NCI-H1436 treated with DMSO at 0.1 percent for 48 hours (cell line): ENCODE measurements around the gene NEGR1.

Experiments used
- DNase-seq: peaks from one replicate; lab custom pipeline; 2025; lab: John Stamatoyannopoulos, UW

NEGR1 gene

GRCh38 chr1:71687376-71687775, 595.0 kb downstream of the NEGR1 start:
- no peak for DNase-seq

- no peak for DNase-seq
Observed at GRCh38 chr1:71676979-71677925, 605.1 kb downstream of the NEGR1 start.

DNA sequence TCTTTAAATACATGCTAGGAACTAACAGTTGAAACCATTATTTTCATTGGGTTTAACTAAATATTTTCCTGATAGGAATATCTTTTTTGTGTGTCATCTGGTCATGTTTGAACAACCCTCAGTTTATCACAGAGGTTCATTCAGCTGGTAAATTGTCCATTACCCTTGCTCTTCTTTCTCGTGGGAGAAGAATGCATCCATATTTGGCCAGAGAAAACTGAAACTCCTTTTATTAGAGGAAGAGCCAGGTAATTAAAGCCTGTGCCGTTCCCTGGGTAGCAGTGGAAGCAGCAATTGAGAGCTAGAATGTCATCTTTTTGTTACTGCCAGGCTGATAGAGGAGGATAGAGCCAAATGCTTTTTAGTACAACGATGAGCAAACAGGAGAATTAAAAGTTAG, 614.3 kb downstream of the NEGR1 start:
- no peak for DNase-seq

DNA sequence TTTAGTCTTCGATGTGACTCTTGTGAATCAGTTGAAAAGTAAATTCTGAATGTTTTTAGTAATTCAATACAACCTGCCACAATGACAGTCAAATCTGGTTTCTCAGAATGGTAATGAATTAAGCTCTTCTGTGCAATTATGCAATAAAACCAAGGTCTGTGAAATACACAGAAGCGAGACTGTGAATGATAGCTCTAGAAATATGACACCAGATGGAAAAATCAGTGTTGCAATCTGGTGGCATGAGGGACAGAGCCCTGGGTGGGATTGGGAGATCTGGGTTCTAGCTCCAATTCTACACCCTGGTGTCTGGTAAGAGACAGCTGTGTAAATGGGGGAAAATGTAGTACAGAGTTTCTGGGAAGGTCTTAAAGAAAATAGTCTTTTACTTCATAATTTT, 615.1 kb downstream of the NEGR1 start:
- DNase-seq, result peak; percentile 10

GRCh38 chr1:71666609-71667008, 615.7 kb downstream of the NEGR1 start:
- no peak for DNase-seq

- DNase-seq, result no peak
Observed at GRCh38 chr1:71660411-71660810, 621.9 kb downstream of the NEGR1 start.

GRCh38 chr1:71657891-71658679, 624.3 kb downstream of the NEGR1 start:
- no peak for DNase-seq

- DNase-seq, result no peak
Observed at GRCh38 chr1:71656902-71657301, 625.4 kb downstream of the NEGR1 start.

GRCh38 chr1:71655604-71656003, 626.7 kb downstream of the NEGR1 start:
- no peak for DNase-seq

DNA sequence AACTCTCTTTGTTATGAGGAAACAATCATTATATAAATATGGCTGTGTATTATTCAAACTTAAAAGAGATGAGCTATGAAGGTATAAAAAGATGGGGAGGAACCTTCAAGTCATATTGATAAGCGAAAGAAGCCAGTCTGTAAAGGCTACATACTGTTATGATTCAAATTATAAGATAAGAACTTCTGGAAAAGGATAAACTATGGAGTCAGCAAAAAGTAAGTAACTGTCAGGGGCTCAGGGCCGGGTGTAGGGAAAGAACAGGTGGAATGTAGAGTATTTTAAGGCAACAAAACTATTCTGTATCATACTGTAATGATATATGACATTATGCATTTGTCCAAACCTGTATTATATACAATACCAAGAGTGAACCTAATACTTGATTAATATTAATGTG, 628.4 kb downstream of the NEGR1 start:
- DNase-seq, result no peak

GRCh38 chr1:71651214-71651613, 631.1 kb downstream of the NEGR1 start:
- DNase-seq, result no peak

GRCh38 chr1:71650119-71650518, 632.2 kb downstream of the NEGR1 start:
- no peak for DNase-seq

GRCh38 chr1:71649608-71650007, 632.7 kb downstream of the NEGR1 start:
- DNase-seq, result no peak

GRCh38 chr1:71647513-71648300, 634.6 kb downstream of the NEGR1 start:
- DNase-seq, result no peak

- no peak for DNase-seq
Observed at GRCh38 chr1:71645015-71645414, 637.3 kb downstream of the NEGR1 start.

DNA sequence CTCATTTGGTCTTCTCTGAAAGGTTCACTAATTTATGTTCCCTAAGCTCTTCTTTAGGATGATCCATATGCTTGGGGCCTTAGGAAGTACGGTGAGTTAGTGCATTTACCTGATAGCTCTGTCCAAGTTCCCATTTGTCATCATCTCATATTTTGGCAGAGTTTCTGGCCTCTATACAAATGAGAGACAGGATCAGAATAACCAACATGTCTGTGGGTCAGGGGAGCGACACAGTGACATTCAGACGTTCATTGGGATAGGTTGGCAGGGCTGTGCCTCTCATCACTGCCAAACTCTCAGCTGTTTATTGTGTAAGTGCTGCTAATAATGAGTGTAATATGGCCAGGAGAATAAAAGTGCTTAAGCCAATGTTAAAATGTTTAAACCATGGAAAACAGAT, 640.4 kb downstream of the NEGR1 start:
- no peak for DNase-seq

GRCh38 chr1:71640998-71641397, 641.3 kb downstream of the NEGR1 start:
- DNase-seq, result no peak

DNA sequence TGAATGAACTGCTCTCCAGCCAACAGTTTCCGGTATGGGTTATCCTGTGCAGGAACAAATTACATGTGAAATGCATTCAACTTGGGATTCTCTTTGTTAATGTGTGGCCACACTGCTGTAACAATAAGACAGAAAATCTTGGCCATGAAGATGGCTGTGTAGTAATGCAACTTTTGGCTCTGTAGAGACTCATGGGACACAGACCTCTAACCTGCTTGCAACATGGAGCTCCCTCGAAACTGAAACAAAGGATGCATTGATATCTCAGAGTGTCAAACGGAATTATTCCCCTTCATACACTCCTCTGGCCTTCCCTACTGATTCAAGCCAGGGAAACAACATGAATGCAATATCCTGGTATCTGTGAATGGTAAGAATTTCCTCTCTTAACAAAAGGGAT, 642.2 kb downstream of the NEGR1 start:
- no peak for DNase-seq

DNA sequence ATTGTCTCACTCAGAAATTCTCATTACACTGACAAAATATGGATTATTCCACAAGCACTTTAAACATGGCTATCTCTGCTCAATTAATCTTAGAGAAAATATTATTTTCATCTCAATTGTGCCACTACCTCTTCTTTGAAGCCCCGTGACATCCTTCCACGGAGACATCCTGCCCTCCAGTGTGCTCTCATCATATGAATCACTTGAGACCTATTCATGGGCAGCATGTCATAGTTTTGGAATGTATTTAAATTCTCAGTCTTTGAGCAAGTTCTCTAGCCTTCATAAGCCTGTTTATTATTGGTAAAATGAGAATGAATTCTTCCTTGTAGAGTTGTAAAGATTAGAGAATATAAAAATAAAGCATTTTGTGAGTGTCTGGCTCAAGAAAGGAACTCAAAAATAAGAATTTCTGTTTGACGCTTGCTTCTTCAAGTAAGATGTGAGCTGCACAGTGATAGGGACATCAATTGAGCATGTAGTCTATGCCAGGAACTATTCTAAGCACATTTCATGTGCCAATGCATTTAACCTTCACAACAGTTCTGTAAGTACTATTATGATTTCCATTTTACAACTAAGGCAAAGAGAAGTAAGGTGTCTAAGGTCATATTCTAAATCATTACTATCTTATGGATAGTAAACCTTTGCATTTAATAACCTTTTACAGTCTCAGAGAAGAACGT, 644.1 kb downstream of the NEGR1 start:
- no peak for DNase-seq

- no peak for DNase-seq
Observed at GRCh38 chr1:71635568-71635967, 646.8 kb downstream of the NEGR1 start.

GRCh38 chr1:71634159-71634558, 648.2 kb downstream of the NEGR1 start:
- DNase-seq, result no peak

DNA sequence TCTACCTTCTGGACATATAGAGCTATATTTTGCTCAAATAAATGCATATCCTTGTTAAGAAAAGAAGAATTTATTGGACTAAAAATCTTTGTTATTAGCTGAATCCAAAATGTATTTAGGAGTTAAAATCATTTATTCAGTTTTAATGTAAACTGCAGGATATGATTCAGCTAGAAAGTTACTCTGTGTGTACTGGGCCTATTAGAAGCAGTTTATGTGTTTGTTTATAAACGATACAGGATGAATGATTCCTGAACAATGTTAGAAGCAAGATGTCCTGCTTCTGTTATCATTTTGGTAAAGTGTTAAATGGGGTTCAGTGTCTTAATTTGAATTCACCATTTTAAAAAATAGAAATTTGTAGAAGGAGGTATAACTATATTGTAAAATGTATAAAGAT, 652.3 kb downstream of the NEGR1 start:
- DNase-seq, result no peak
